Cerebellar nuclear complex (tissue), 1 donor: ENCODE measurements around the gene GLG1.
"Not testable (repeated sequence)": the region's sequence is repeated elsewhere in the genome, so short reads cannot be mapped to it uniquely, and the experiment has no call there.

Source experiments
- DNase-seq, 2 experiments: peaks; one replicate each; lab custom pipeline; 2025; lab: John Stamatoyannopoulos, UW

Gene GLG1

GRCh38 chr16:74606521-74607309 is at the start of gene GLG1:
Gene GLG1, minus strand, starts transcription at chr16:74607114. Its CDS starts 20 bp downstream, at chr16:74607094.
- peak; percentile 40 to 64 for DNase-seq

GRCh38 chr16:74654536-74655050 is 47.7 kb upstream of the GLG1 start:
- no peak for DNase-seq

- DNase-seq = not testable (repeated sequence)
These were observed 46.0 kb upstream of the GLG1 start for GRCh38 chr16:74652883-74653282.

- DNase-seq = no peak
These were observed 45.3 kb upstream of the GLG1 start for GRCh38 chr16:74652249-74652648.

GRCh38 chr16:74651841-74652240 is 44.9 kb upstream of the GLG1 start:
- no peak for DNase-seq

- DNase-seq = no peak
These were observed 44.2 kb upstream of the GLG1 start for GRCh38 chr16:74650966-74651567.

- DNase-seq = no peak
These were observed 43.1 kb upstream of the GLG1 start for GRCh38 chr16:74649839-74650504.

- no peak for DNase-seq
These were observed 35.1 kb upstream of the GLG1 start for GRCh38 chr16:74641969-74642368.

- no peak for DNase-seq
These were observed 31.0 kb upstream of the GLG1 start for GRCh38 chr16:74637742-74638453.

GRCh38 chr16:74635303-74635702 is 28.4 kb upstream of the GLG1 start:
- no peak for DNase-seq

GRCh38 chr16:74633686-74634085 is 26.8 kb upstream of the GLG1 start:
- DNase-seq = no peak

- no peak for DNase-seq
These were observed 20.7 kb upstream of the GLG1 start for GRCh38 chr16:74627506-74628220.

- DNase-seq = no peak
These were observed 20.0 kb upstream of the GLG1 start for GRCh38 chr16:74626741-74627416.

GRCh38 chr16:74625500-74626350 is 18.8 kb upstream of the GLG1 start:
- no peak for DNase-seq

- no peak for DNase-seq
These were observed 16.9 kb upstream of the GLG1 start for GRCh38 chr16:74623839-74624235.

- peak in 1 of 2 experiments; percentile 13 for DNase-seq
These were observed 16.4 kb upstream of the GLG1 start for GRCh38 chr16:74623214-74623838.

- DNase-seq = no peak
These were observed 15.1 kb upstream of the GLG1 start for GRCh38 chr16:74622005-74622404.

GRCh38 chr16:74617206-74617788 is 10.4 kb upstream of the GLG1 start:
- no peak for DNase-seq

GRCh38 chr16:74611721-74612120 is 4.8 kb upstream of the GLG1 start:
- no peak for DNase-seq
